ENCODE results near the gene CEP128. TPM values are rescaled to one million over a fixed set of nuclear protein-coding genes. Genes with fewer than 3 reads are reported as not detected.
A peak's percentile ranks its signal among the peaks of the same experiment; 100 is the strongest.
"Not testable (repeated sequence)": the region's sequence is repeated elsewhere in the genome, so short reads cannot be mapped to it uniquely, and the experiment has no call there.

CEP128 gene
- total RNA-seq, 6 experiments from 2014 or later: 4.8 to 10.3 (median 8.8) TPM

GRCh38 chr14:80919622-80920021, 21.9 kb downstream of the CEP128 start:
- peaks cover 11% of the 10 kb centered on the region for H3K4me1 Mint-ChIP-seq (ENCODE audit: low read depth)
- peaks cover 7% of the 10 kb centered on the region for H3K36me3 Mint-ChIP-seq (ENCODE audit: low read depth)
- no peak overlapping the region for H3K4me3 Mint-ChIP-seq
- H3K27me3 Mint-ChIP-seq (ENCODE audit: insufficient read depth): no peaks in the 10 kb centered on the region
- no peak for TF ChIP-seq CTCF (IDR thresholded peaks at IDR 0.05)
- no peaks in the 10 kb centered on the region for H3K9me3 Mint-ChIP-seq
- DNase-seq: no peak
- no peak overlapping the region for H3K27ac Mint-ChIP-seq

GRCh38 chr14:80912013-80912412, 29.5 kb downstream of the CEP128 start:
- H3K27ac Mint-ChIP-seq; H3K36me3 Mint-ChIP-seq (ENCODE audit: low read depth); H3K9me3 Mint-ChIP-seq; H3K4me3 Mint-ChIP-seq; DNase-seq; H3K27me3 Mint-ChIP-seq (ENCODE audit: insufficient read depth): not testable (repeated sequence)
- peaks cover 13% of the 10 kb centered on the region for H3K4me1 Mint-ChIP-seq (ENCODE audit: low read depth)

GRCh38 chr14:80906946-80907345, 34.6 kb downstream of the CEP128 start:
- DNase-seq: peak; percentile 13
- TF ChIP-seq CTCF (IDR thresholded peaks at IDR 0.05): no peak
- peak overlapping the region; percentile 6; the same call in 1 of the 2 replicates for H3K27ac Mint-ChIP-seq
- no peaks in the 10 kb centered on the region for H3K27me3 Mint-ChIP-seq (ENCODE audit: insufficient read depth)
- H3K9me3 Mint-ChIP-seq: no peaks in the 10 kb centered on the region
- no peaks in the 10 kb centered on the region; the same call in 1 of the 2 replicates for H3K36me3 Mint-ChIP-seq (ENCODE audit: low read depth)
- H3K4me1 Mint-ChIP-seq (ENCODE audit: low read depth): peaks cover 21% of the 10 kb centered on the region
- peak overlapping the region; percentile 34; the same call in 1 of the 2 replicates for H3K4me3 Mint-ChIP-seq

GRCh38 chr14:80906336-80906735, 35.2 kb downstream of the CEP128 start:
- Mint-ChIP-seq H3K27ac (peak overlapping the region; percentile 6; the same call in 1 of the 2 replicates), H3K4me1 (ENCODE audit: low read depth) (peaks cover 21% of the 10 kb centered on the region), H3K36me3 (ENCODE audit: low read depth) (no peaks in the 10 kb centered on the region; the same call in 1 of the 2 replicates), H3K4me3 (peak overlapping the region; percentile 34), H3K27me3 (ENCODE audit: insufficient read depth) (no peaks in the 10 kb centered on the region), H3K9me3 (no peaks in the 10 kb centered on the region)
- no peak for TF ChIP-seq CTCF (IDR thresholded peaks at IDR 0.05)
- DNase-seq: no peak

GRCh38 chr14:80902608-80903007, 38.9 kb downstream of the CEP128 start:
- no peak for DNase-seq
- Mint-ChIP-seq H3K4me1 (ENCODE audit: low read depth) (peaks cover 13% of the 10 kb centered on the region), H3K36me3 (ENCODE audit: low read depth) (no peaks in the 10 kb centered on the region; the same call in 1 of the 2 replicates), H3K4me3 (no peak overlapping the region), H3K27me3 (ENCODE audit: insufficient read depth) (no peaks in the 10 kb centered on the region), H3K27ac (no peak overlapping the region), H3K9me3 (no peaks in the 10 kb centered on the region)
- no peak for TF ChIP-seq CTCF (IDR thresholded peaks at IDR 0.05)

- Mint-ChIP-seq H3K36me3 (ENCODE audit: low read depth) (no peaks in the 10 kb centered on the region; the same call in 1 of the 2 replicates), H3K4me3 (no peak overlapping the region), H3K9me3 (no peaks in the 10 kb centered on the region), H3K4me1 (ENCODE audit: low read depth) (peaks cover 7% of the 10 kb centered on the region), H3K27ac (no peak overlapping the region), H3K27me3 (ENCODE audit: insufficient read depth) (no peaks in the 10 kb centered on the region)
- TF ChIP-seq CTCF (IDR thresholded peaks at IDR 0.05): no peak
- no peak for DNase-seq
Observed at GRCh38 chr14:80901822-80902221, 39.7 kb downstream of the CEP128 start.

All from HFFc6 (cell line).